ENCODE results near the gene CLDN9.
A peak's percentile ranks its signal among the peaks of the same experiment; 100 is the strongest.

The CLDN9 gene

GRCh38 chr16:2990891-2991290 lies 21.8 kb upstream of the CLDN9 start:
- no peak overlapping the region for H3K4me3 ChIP-seq (ENCODE audit: low read depth, low read length)

GRCh38 chr16:2991566-2992261 lies 21.0 kb upstream of the CLDN9 start:
- no peak for DNase-seq (ENCODE audit: low read depth)
- H3K4me3 ChIP-seq (ENCODE audit: low read depth, low read length): no peak overlapping the region

More at GRCh38 chr16:2990891-2991290, 21.8 kb upstream of the CLDN9 start:
- DNase-seq (ENCODE audit: low read depth): no peak

DNA sequence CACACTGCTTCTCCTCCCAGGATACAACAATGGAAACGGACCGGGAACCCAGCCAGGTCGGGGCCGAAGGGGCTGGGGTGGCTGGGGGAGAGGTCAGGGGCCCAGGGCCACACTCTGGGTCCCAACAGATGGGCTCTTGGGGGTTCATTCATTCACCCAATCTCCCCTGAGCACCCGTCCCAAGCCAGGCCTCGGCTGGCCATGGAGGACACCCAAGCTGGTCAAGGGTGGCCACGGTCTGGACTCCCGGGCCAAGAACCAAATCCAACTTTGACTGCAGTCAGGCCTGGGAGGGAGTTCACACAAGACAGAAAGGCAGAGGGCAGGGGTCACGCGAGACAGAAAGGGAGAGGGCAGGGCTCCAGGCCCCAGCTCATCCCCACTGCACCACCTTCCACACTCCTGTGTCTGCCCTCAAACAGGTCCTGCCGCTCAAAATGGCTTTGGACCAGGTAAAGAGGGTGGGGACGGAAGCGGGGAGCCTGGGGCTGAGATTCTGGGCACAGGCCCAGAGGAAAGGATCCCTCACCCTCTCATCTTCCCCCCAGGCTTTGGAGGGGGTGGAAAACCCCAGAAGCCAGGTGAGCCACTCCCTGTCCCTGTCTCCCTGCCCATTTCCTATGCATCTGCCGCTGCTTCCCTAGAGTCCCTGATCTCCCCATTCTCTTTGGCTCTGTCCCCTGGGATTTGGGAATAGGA lies 20.2 kb upstream of the CLDN9 start:
- no peak for DNase-seq (ENCODE audit: low read depth)
- H3K4me3 ChIP-seq (ENCODE audit: low read depth, low read length): no peak overlapping the region

- DNase-seq (ENCODE audit: low read depth): no peak
- H3K4me3 ChIP-seq (ENCODE audit: low read depth, low read length): no peak overlapping the region
These were observed 16.4 kb upstream of the CLDN9 start for GRCh38 chr16:2996298-2996697.

DNA sequence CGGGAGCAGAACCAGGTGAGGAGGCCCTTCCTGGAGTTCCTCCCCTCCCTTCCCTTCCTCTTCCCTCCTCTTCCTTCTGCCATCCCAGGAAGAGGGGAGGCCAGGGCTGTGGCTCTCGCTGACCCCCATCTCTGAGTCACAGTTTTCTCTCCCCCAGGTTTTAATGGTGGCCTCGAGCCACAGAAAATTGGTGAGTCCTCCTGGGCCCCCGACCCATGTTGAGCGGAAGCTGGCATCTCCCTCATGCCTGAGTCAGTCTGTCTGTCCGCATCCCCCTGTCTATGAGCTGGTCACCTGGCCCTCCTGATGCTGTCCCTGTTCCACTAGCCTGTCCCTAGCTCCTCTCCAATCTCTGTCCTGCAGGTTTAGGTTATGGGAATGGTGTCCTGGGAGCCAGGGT lies 12.8 kb upstream of the CLDN9 start:
- no peak overlapping the region for H3K4me3 ChIP-seq (ENCODE audit: low read depth, low read length)
- no peak for DNase-seq (ENCODE audit: low read depth)

DNA sequence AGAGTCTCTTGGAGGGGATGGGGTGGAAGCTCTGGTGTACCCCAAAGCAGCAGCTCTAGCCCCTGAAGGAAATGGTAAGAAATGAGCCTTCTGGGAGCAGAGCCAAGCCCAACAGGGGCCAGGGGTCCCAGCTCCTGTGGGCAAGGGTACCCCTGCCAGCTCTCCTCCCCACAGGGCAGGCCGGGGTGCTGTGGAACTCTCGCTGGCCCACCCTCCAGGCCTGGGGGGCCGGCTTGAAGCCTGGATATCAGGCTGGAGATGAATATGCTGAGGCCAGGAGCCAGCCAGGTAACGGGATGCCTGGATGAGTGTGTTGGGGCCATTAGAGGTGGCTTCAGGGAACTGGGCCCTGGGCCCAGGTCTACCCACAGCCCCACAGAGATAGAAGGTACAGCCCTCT lies 12.2 kb upstream of the CLDN9 start:
- DNase-seq (ENCODE audit: low read depth): no peak
- H3K4me3 ChIP-seq (ENCODE audit: low read depth, low read length): no peak overlapping the region

- H3K4me3 ChIP-seq (ENCODE audit: low read depth, low read length): no peak overlapping the region
- DNase-seq (ENCODE audit: low read depth): no peak
These were observed 11.4 kb upstream of the CLDN9 start for GRCh38 chr16:3001316-3001715.

DNA sequence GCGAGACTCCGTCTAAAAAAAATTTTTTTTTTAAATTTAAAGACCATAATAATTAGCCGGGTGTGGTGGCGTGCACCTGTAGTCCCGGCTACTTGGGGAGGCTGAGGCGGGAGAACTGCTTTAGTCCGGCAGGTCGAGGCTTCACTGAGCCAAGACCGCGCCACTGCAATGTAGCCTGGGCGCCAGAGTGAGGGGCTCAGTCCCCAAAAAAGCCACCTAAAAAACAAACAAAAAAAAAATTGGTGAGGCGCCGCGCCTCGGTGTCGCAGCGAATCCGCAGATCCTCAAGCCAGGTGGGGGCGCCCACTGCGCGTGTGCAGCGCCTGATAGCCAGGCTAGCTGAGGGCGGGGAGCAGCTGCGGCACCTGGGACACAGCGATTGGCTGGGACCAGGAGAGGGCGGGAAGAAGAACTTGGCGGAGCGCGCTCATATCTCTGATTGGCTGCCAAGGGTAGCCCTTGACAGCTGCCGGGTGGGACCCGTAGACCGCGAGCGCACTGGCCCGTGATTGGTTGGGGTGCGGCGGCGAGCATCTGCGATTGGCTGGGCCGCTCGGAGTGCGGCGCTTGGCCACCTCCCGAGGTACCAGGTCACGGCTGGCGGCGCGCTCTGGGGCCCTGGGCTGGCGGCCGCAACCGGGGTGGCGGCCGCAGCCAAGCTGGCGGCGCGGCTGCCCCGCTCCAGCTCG lies 9.0 kb upstream of the CLDN9 start:
- peak; percentile 94 for DNase-seq (ENCODE audit: low read depth)
- no peak overlapping the region for H3K4me3 ChIP-seq (ENCODE audit: low read depth, low read length)

GRCh38 chr16:3004319-3004718 lies 8.4 kb upstream of the CLDN9 start:
- no peak for DNase-seq (ENCODE audit: low read depth)
- H3K4me3 ChIP-seq (ENCODE audit: low read depth, low read length): no peak overlapping the region

GRCh38 chr16:3004781-3005284 lies 7.9 kb upstream of the CLDN9 start:
- peak overlapping the region; percentile 27 for H3K4me3 ChIP-seq (ENCODE audit: low read depth, low read length)
- DNase-seq (ENCODE audit: low read depth): no peak

- DNase-seq (ENCODE audit: low read depth): no peak
- no peak overlapping the region for H3K4me3 ChIP-seq (ENCODE audit: low read depth, low read length)
These were observed 5.4 kb upstream of the CLDN9 start for GRCh38 chr16:3007059-3007956.

DNA sequence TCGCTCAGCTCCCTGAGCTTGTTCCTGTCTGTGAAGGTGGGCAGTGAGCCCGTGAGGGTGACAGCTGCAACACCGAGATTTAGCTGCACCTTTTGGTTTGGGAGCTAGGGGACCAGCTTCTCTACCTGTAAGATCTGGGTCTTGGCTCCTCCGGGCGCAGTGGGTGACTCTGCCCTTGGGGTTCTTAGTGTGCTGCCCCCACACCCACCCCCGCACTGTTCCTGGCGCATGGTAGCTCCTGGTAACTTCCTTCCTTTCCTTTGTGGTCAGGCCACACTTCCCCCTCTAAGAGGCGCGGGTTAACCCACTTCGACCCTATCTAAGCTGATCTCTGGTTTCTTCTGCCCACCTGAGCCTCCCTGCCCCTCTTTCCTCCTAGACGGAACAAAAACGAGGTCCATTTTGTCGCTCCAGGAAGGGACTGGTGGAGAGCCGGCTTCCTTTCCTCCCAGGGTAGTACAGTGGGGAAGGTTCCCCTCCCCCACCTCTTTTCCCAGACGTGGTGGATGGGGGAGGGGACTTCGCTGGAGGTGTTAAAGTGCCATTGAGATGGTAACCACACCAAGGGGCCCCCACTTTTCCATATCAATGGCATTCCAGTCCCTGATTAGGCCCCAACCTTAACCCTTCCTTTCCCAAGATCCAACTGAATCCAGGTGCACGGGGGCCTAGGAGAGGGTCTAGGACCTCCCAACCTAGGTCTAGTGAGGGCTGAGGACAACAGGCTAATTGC lies 4.6 kb upstream of the CLDN9 start:
- no peak for DNase-seq (ENCODE audit: low read depth)
- no peak overlapping the region for H3K4me3 ChIP-seq (ENCODE audit: low read depth, low read length)

DNA sequence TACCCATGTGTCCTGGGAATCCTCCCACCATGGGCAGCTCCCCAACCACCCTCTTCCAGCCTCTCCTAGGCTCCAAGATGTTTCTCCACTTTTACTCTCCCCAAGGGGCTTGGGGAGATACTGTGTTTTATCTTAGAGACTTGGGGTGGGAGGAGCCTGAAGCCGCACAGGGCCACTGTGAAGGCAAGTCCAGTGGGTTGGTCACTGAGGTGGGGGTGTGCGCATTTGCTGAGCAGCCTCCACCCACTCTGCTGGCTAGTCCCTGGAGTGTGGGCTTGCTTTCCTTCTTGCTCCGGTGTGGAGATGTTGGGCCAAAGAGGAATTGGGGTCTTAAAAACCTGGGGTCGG lies 4.1 kb upstream of the CLDN9 start:
- no peak for DNase-seq (ENCODE audit: low read depth)
- no peak overlapping the region for H3K4me3 ChIP-seq (ENCODE audit: low read depth, low read length)

GRCh38 chr16:3009568-3010390 lies 2.9 kb upstream of the CLDN9 start:
- no peak overlapping the region for H3K4me3 ChIP-seq (ENCODE audit: low read depth, low read length)
- no peak for DNase-seq (ENCODE audit: low read depth)

DNA sequence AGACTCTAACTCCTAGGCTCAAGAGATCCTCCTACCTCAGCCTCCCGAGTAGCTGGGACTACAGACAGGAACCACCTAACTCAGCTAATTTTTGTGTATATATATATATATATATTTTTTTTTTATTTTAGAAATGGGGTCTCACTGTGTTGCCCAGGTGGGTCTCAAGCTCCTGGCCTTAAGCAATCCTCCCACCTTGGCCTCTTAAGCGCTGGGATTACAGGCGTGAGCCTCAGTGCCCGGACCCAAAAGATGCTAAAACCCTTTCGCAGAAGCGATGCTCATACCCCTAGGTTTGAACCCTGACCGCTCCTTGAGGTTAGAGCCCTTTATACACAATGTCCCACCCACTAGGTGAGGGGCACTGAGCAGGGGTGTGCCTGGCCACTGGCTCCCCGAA lies 2.2 kb upstream of the CLDN9 start:
- H3K4me3 ChIP-seq (ENCODE audit: low read depth, low read length): no peak overlapping the region
- DNase-seq (ENCODE audit: low read depth): no peak

GRCh38 chr16:3012246-3012645 lies 477 bp upstream of the CLDN9 start:
- no peak overlapping the region for H3K4me3 ChIP-seq (ENCODE audit: low read depth, low read length)
- DNase-seq (ENCODE audit: low read depth): no peak

DNA sequence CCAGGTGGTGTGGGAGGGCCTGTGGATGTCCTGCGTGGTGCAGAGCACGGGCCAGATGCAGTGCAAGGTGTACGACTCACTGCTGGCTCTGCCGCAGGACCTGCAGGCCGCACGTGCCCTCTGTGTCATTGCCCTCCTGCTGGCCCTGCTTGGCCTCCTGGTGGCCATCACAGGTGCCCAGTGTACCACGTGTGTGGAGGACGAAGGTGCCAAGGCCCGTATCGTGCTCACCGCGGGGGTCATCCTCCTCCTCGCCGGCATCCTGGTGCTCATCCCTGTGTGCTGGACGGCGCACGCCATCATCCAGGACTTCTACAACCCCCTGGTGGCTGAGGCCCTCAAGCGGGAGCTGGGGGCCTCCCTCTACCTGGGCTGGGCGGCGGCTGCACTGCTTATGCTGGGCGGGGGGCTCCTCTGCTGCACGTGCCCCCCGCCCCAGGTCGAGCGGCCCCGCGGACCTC lies 798 bp downstream of the CLDN9 start:
- no peak for DNase-seq (ENCODE audit: low read depth)
- no peak overlapping the region for H3K4me3 ChIP-seq (ENCODE audit: low read depth, low read length)

DNA sequence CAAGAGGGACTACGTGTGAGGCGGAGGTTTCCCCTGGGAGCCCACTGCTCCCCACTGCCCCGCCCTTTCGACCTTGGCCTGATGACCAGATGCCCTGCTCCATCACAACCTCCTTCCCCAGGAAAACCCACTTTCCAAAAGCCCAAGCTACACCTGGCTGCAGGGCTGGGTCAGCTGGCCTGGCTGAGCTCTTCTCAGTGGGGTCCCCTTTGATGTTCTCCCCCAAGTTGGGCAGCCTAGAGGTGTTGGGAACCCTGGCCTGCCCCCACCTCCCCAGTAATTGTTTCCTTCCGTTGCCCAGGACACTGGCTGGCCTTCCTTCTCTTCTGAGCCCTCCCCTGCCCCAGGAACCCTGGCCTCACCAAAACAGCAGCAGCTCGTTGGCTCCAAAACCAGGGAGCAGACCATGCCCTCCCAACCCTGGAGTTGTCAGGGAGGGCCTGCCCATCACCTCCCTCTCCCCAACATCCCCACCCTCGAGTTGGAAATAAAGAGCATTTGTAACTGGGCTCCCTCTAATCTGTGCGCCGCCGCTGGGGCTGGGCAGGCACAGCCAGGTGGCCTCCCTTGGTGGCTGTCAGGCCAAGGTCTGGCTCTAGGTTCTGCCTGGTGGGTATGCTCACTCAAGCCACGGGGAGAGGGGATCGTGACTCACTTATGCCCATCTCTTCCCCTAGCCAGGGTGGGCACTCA lies 1.4 kb downstream of the CLDN9 start:
- no peak for DNase-seq (ENCODE audit: low read depth)
- no peak overlapping the region for H3K4me3 ChIP-seq (ENCODE audit: low read depth, low read length)

Data from skeletal muscle cell (primary cell).